Urinary bladder (tissue), 4 donors: Measurements from ENCODE around the gene GUCA1A. TPM values are rescaled to one million over a fixed set of nuclear protein-coding genes. Genes with fewer than 3 reads are reported as not detected.
A peak's percentile ranks its signal among the peaks of the same experiment; 100 is the strongest.

Source experiments
- DNase-seq: peaks from one replicate; pipeline ENCODE4 v3.0.0-alpha.2; 2015; ENCODE audit errors: extremely low spot score
- H3K27ac ChIP-seq: one replicate; pipeline ENCODE4 v1.5.1; 2013; ENCODE audit warnings: low read depth, mild to moderate bottlenecking, moderate library complexity
- H3K36me3 ChIP-seq: one replicate; pipeline ENCODE4 v1.6.1; 2013; ENCODE audit warnings: mild to moderate bottlenecking, moderate library complexity; ENCODE audit not compliant: insufficient read depth
- H3K4me1 ChIP-seq: one replicate; pipeline ENCODE4 v1.6.1; 2013; ENCODE audit warnings: mild to moderate bottlenecking, moderate library complexity; ENCODE audit not compliant: insufficient read depth
- H3K4me3 ChIP-seq: one replicate; pipeline ENCODE4 v1.5.1; 2013; ENCODE audit warnings: low read depth, low read length
- WGBS: extraction: QIAGEN DNeasy Blood & Tissue Kit; methylation state at CpG from one replicate; pipeline ENCODE4 v1.1.7; 2013; 5-methylcytosine and 5-hydroxymethylcytosine counted together
- polyA plus RNA-seq: library from polyadenylated mRNA; stranded (reverse); fragments of 200-250 nt; gene quantifications from one replicate; pipeline ENCODE4 v1.2.3, GENCODE V29; 2013
- total RNA-seq: library from RNA; depleted of rRNA; stranded (reverse); fragments of >200 nt; gene quantifications from one replicate; pipeline ENCODE4 v1.2.3, GENCODE V29; 2014
- donor health status: healthy with polysubstance abuse.
- donor health status: healthy.

Gene GUCA1A
- total RNA-seq (2.5 TPM), polyA plus RNA-seq (0.16 TPM)

- Histone ChIP-seq H3K4me3 (no peak within 1 kb of the TSS), H3K36me3 (no peaks in the 10 kb centered on the region), H3K27ac (no peak within 1 kb of the TSS), H3K4me1 (no peaks in the 10 kb centered on the region)
- no peak for DNase-seq
- 89% methylated on average over 2 of the region's 2 CpGs for WGBS
Measured at GRCh38 chr6:42173101-42173500, at the start of gene GUCA1A. Gene GUCA1A (plus strand): TSS chr6:42173364. CDS start chr6:42173614, 250 bp downstream.

- H3K4me1 ChIP-seq, result no peaks in the 10 kb centered on the region
- DNase-seq, result no peak
- H3K27ac ChIP-seq, result peak overlapping the region; percentile 65
- no peaks in the 10 kb centered on the region for H3K36me3 ChIP-seq
- 70% methylated on average over 11 of the region's 11 CpGs for WGBS
- H3K4me3 ChIP-seq, result no peak overlapping the region
Measured at GRCh38 chr6:42123379-42124103, 49.6 kb upstream of the GUCA1A start.

- Histone ChIP-seq H3K36me3 (no peaks in the 10 kb centered on the region), H3K4me3 (no peak overlapping the region), H3K4me1 (no peaks in the 10 kb centered on the region), H3K27ac (peak overlapping the region; percentile 16)
- DNase-seq, result no peak
- 80% methylated on average over 9 of the region's 9 CpGs for WGBS
Measured at GRCh38 chr6:42124223-42124836, 48.8 kb upstream of the GUCA1A start.

- 78% methylated on average over 14 of the region's 14 CpGs for WGBS
- Histone ChIP-seq H3K4me3 (no peak overlapping the region), H3K4me1 (no peaks in the 10 kb centered on the region), H3K27ac (no peak overlapping the region), H3K36me3 (no peaks in the 10 kb centered on the region)
- DNase-seq, result no peak
Measured at GRCh38 chr6:42125231-42125630, 47.9 kb upstream of the GUCA1A start.

GRCh38 chr6:42125663-42126062 is 47.5 kb upstream of the GUCA1A start:
- H3K27ac ChIP-seq, result no peak overlapping the region
- H3K36me3 ChIP-seq, result no peaks in the 10 kb centered on the region
- no peaks in the 10 kb centered on the region for H3K4me1 ChIP-seq
- no peak for DNase-seq
- no peak overlapping the region for H3K4me3 ChIP-seq
- WGBS, result 65% methylated on average over 3 of the region's 3 CpGs

GRCh38 chr6:42128460-42129359 is 44.5 kb upstream of the GUCA1A start:
- Histone ChIP-seq H3K4me1 (no peaks in the 10 kb centered on the region), H3K27ac (no peak overlapping the region), H3K36me3 (no peaks in the 10 kb centered on the region), H3K4me3 (no peak overlapping the region)
- no peak for DNase-seq
- 61% methylated on average over 25 of the region's 25 CpGs for WGBS

- no peaks in the 10 kb centered on the region for H3K36me3 ChIP-seq
- no peak overlapping the region for H3K27ac ChIP-seq
- DNase-seq, result no peak
- no peaks in the 10 kb centered on the region for H3K4me1 ChIP-seq
- 67% methylated on average over 2 of the region's 2 CpGs for WGBS
- H3K4me3 ChIP-seq, result no peak overlapping the region
Measured at GRCh38 chr6:42129360-42129676, 43.8 kb upstream of the GUCA1A start.

GRCh38 chr6:42131531-42131930 is 41.6 kb upstream of the GUCA1A start:
- H3K36me3 ChIP-seq, result no peaks in the 10 kb centered on the region
- no peak overlapping the region for H3K27ac ChIP-seq
- WGBS, result 89% methylated on average over 11 of the region's 11 CpGs

GRCh38 chr6:42133926-42134325 is 39.2 kb upstream of the GUCA1A start:
- Histone ChIP-seq H3K4me1 (no peaks in the 10 kb centered on the region), H3K27ac (no peak overlapping the region), H3K36me3 (no peaks in the 10 kb centered on the region), H3K4me3 (no peak overlapping the region)
- WGBS, result 91% methylated on average over 4 of the region's 4 CpGs
- DNase-seq, result no peak

More at GRCh38 chr6:42131531-42131930, 41.6 kb upstream of the GUCA1A start:
- no peak for DNase-seq
- no peak overlapping the region for H3K4me3 ChIP-seq
- no peaks in the 10 kb centered on the region for H3K4me1 ChIP-seq

GRCh38 chr6:42135161-42135560 is 38.0 kb upstream of the GUCA1A start:
- no peak overlapping the region for H3K27ac ChIP-seq
- WGBS, result 88% methylated on average over 12 of the region's 12 CpGs
- H3K4me1 ChIP-seq, result no peaks in the 10 kb centered on the region
- H3K36me3 ChIP-seq, result no peaks in the 10 kb centered on the region
- DNase-seq, result no peak
- H3K4me3 ChIP-seq, result no peak overlapping the region

GRCh38 chr6:42135722-42136121 is 37.4 kb upstream of the GUCA1A start:
- H3K27ac ChIP-seq, result no peak overlapping the region
- H3K36me3 ChIP-seq, result no peaks in the 10 kb centered on the region
- H3K4me1 ChIP-seq, result no peaks in the 10 kb centered on the region
- H3K4me3 ChIP-seq, result no peak overlapping the region
- WGBS, result 91% methylated on average over 2 of the region's 2 CpGs
- DNase-seq, result no peak

GRCh38 chr6:42136508-42137193 is 36.5 kb upstream of the GUCA1A start:
- H3K36me3 ChIP-seq, result no peaks in the 10 kb centered on the region
- no peak for DNase-seq
- no peak overlapping the region for H3K4me3 ChIP-seq
- 58% methylated on average over 14 of the region's 14 CpGs for WGBS
- no peaks in the 10 kb centered on the region for H3K4me1 ChIP-seq
- peak overlapping the region; percentile 12 for H3K27ac ChIP-seq

- H3K27ac ChIP-seq, result peak overlapping the region; percentile 69
- WGBS, result 80% methylated on average over 7 of the region's 7 CpGs
- H3K36me3 ChIP-seq, result no peaks in the 10 kb centered on the region
- no peaks in the 10 kb centered on the region for H3K4me1 ChIP-seq
- H3K4me3 ChIP-seq, result no peak overlapping the region
- DNase-seq, result no peak
Measured at GRCh38 chr6:42137194-42137753, 35.9 kb upstream of the GUCA1A start.
